WI38 (cell line): ENCODE data around the gene MYO1D.

Experiments
- H3K4me3 ChIP-seq: 2 replicates; pipeline ENCODE4 v1.5.1; 2011; ENCODE audit warnings: low read depth, mild to moderate bottlenecking, control low read depth, low read length
- CTCF ChIP-seq: IDR thresholded peaks from 2 replicates; pipeline ENCODE4 v1.5.1; 2012; ENCODE audit warnings: low read depth, mild to moderate bottlenecking, control low read depth, low read length

The MYO1D gene

GRCh38 chr17:32684087-32684958, 192.6 kb downstream of the MYO1D start:
- no peak overlapping the region for H3K4me3 ChIP-seq
- TF ChIP-seq CTCF, result no peak

DNA sequence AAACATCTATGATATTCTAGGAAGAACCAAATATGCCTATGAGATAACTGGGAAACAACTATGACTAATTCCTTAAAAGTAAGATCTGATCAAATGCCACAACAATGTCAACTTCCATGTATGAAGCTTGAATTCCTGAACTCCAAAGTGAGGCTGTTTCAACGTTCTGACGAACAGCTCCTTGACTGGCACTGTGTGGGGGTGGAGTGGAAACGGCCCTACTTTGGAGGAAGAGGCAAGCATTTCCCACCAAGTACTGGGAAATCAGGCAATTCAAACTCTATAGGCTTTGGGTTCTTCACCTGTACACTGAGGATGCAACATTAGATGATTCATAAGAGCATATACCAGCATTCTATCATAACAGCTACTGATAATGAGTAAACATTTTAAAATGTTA, 203.0 kb downstream of the MYO1D start:
- TF ChIP-seq CTCF, result no peak
- no peak overlapping the region for H3K4me3 ChIP-seq

DNA sequence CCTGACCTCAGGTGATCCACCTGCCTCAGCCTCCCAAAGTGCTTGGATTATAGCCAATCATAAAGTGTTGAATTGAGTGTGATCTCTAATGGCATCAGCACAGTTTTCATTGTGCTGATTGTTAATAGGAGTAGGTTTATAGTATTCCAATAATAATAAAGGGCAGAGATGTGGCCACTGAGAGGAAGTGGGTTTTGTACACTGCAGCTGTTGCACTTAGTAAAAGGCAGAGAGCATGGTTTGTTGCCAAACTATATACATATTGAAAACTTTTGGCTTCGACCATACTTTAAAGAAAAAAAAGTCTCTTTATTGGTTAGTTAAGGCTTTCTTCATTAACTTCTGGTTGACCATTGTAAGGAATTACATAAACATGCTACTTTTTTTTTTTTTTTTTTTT, 204.2 kb downstream of the MYO1D start:
- H3K4me3 ChIP-seq, result no peak overlapping the region
- TF ChIP-seq CTCF, result no peak

GRCh38 chr17:32671896-32672295, 205.0 kb downstream of the MYO1D start:
- no peak for TF ChIP-seq CTCF

DNA sequence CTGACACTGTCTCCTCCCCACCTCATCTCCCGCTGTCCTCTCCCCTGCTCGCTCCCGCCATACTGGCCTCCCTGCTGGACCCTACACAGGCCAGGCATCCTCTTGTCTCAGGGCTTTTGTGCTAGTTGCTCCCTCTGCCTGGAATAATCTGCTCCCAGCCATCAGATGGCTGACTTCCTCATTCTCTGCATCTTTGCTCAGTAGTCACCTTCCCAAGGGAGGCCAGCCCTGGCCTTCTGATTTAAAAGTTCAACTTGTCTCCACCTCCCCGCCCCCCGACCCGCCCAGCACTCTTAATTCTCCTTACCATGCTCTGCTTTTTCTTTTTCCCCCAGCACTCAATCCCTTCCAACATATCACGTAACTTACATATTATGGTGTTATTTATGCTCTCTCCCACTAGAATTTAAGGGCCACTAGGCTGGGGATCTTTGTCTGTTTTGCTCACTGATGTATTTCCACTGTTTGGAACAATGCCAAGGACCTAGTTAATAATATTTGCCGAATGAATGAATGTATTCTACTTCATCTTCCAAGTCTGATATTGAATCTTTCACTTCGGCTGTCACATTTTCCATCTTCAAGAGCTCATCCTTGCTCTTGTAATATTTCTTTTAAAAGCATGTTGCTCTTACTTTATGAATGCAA, 211.9 kb downstream of the MYO1D start:
- no peak for TF ChIP-seq CTCF
- H3K4me3 ChIP-seq, result no peak overlapping the region

More at GRCh38 chr17:32671896-32672295, 205.0 kb downstream of the MYO1D start:
- H3K4me3 ChIP-seq, result no peak overlapping the region

- no peak for TF ChIP-seq CTCF
- no peak overlapping the region for H3K4me3 ChIP-seq
These were observed 216.4 kb downstream of the MYO1D start for GRCh38 chr17:32660496-32660985.

GRCh38 chr17:32659419-32659842, 217.5 kb downstream of the MYO1D start:
- H3K4me3 ChIP-seq, result no peak overlapping the region
- TF ChIP-seq CTCF, result peak; percentile 99
